LNCaP clone FGC (cell line): ENCODE measurements around the gene EIF3I.

Experiments
- DNase-seq: peaks from one replicate; pipeline ENCODE4 v3.0.0-alpha.2; 2011; ENCODE audit warnings: low read depth
- H3K4me3 ChIP-seq: 2 replicates; pipeline ENCODE4 v1.5.1; 2011; ENCODE audit warnings: mild to moderate bottlenecking, low read depth, low read length, control low read depth
- CTCF ChIP-seq: IDR thresholded peaks from 2 replicates; pipeline ENCODE4 v1.5.1; 2012; ENCODE audit warnings: mild to moderate bottlenecking; ENCODE audit not compliant: control insufficient read depth, insufficient read depth; ENCODE audit errors: extremely low read depth

The EIF3I gene

DNA sequence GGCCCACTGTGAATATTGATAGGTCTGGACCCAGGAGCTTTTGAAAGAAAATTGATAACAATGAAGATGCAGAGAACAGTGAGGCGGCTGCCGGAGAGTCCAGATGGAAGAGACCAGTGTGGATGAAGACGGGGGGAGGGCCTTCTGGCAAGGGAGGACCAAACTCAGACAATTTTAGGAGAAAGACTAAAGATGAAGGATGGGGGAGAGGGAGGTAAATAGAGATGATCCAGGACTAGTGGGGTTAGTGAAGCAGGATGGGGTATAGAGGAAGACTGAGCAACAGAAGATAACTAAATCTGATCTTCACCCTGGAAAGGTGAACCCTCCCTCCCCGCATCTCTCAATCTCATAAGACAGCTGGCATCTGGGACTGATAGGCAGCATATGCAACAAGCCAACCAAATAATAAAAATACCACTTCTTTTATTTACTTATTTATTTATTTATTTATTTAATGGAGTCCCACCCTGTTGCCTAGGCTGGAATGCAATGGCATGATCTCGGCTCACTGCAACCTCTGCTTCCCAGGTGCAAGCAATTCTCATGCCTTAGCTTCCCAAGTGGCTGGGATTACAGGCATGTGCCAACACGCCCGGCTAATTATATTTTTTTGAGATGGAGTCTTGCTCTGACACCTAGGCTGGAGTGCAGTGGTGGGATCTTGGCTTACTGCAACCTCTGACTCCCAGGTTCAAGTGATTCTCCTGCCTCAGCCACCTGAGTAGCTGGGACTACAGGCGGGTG, 10.5 kb downstream of the EIF3I start:
- DNase-seq = no peak
- TF ChIP-seq CTCF = no peak
- no peak overlapping the region for H3K4me3 ChIP-seq

DNA sequence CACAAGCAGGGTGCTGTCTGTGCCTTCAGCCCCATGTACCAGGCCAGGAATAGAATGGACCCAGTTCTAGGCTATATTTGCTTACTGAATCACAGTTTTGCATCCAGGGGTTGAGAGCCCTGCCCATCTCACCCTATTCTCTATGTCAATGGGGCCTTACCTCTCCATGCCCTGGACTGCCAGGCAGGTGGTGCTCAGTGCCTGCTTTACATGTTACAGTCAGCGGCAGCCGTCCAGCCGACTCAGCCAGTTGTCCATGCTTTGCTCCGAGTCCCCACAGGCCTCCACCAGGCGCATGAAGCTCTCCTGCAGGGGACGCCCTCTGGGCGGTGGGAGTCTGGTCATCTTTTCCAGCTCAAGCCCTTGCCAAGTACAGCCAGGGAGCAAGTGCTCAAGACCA, 12.6 kb downstream of the EIF3I start:
- no peak for DNase-seq
- TF ChIP-seq CTCF = no peak
- no peak overlapping the region for H3K4me3 ChIP-seq

GRCh38 chr1:32239337-32239736, 17.1 kb downstream of the EIF3I start:
- DNase-seq = no peak
- H3K4me3 ChIP-seq = no peak overlapping the region
- no peak for TF ChIP-seq CTCF

- peak overlapping the region; percentile 57 for H3K4me3 ChIP-seq
- DNase-seq = no peak
- no peak for TF ChIP-seq CTCF
Observed at GRCh38 chr1:32239790-32240139, 17.6 kb downstream of the EIF3I start.

GRCh38 chr1:32240140-32240951, 18.1 kb downstream of the EIF3I start:
- peak overlapping the region; percentile 57 for H3K4me3 ChIP-seq
- no peak for DNase-seq

GRCh38 chr1:32241001-32241763, 19.0 kb downstream of the EIF3I start:
- no peak for TF ChIP-seq CTCF
- peak overlapping the region; percentile 57 for H3K4me3 ChIP-seq
- DNase-seq = no peak

More at GRCh38 chr1:32240140-32240951, 18.1 kb downstream of the EIF3I start:
- peak; percentile 34 for TF ChIP-seq CTCF
